SK-MEL-5 (cell line): ENCODE data around the gene TSPAN11. TPM values are rescaled to one million over a fixed set of nuclear protein-coding genes. Genes with fewer than 3 reads are reported as not detected.

Experiments
- DNase-seq: peaks from one replicate; pipeline ENCODE4 v3.0.0-alpha.2; 2016; ENCODE audit warnings: low read depth, low spot score
- in situ Hi-C: cut with HindIII; loops from 2 replicates; pipeline ENCODE4 v1.10.0; 2016; ENCODE audit warnings: low sequenced_read_pairs, high pct_unique_total_duplicates, low pct_unique_long_range_greater_than_20kb
- total RNA-seq: library from RNA; depleted of rRNA; stranded (reverse); fragments of >200 nt; shearing (Covaris generic); gene quantifications from 2 replicates; pipeline ENCODE4 v1.2.3, GENCODE V29; 2014

TSPAN11 gene
- total RNA-seq, 1 experiment from 2014 or later: not detected

DNA sequence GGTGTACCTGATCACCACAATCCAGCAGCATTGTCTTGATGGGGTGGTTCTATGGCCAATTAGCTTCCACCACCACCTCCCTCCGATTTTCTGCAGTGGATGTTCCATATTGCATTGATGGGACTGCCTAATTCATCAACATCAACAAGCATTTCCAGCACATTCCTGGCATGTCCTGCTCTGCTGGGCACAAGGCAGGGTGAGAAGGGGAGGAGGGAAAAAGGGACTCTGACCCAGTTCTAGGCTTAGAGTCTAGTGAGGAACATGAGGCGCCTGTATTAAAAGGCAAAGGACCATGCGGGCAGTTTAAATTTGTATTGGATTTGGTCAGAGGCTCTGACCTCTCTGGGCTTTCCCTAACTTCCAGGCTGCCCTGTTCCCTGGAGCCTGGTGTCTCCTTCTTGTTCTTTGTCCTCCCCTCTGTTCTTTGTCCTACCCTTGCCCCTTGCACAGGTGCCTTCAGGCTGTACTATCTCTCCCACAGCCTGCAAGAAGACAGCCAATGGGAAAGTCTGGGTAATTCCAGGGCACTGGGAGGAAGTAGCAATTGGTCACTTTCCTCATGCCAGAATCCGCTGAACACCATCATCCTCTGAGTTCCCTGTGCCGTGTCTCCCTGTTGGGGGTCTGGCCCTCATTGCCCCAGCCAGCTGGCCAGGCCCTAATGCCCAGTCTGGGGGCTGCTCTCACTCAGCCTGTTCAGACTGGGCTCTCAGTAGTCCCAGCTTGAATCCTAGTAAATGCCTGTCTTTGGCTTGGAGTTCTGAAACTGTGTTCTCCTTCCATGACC, 43.3 kb downstream of the TSPAN11 start:
- no peak for DNase-seq
- in situ Hi-C loops: no loop called here

DNA sequence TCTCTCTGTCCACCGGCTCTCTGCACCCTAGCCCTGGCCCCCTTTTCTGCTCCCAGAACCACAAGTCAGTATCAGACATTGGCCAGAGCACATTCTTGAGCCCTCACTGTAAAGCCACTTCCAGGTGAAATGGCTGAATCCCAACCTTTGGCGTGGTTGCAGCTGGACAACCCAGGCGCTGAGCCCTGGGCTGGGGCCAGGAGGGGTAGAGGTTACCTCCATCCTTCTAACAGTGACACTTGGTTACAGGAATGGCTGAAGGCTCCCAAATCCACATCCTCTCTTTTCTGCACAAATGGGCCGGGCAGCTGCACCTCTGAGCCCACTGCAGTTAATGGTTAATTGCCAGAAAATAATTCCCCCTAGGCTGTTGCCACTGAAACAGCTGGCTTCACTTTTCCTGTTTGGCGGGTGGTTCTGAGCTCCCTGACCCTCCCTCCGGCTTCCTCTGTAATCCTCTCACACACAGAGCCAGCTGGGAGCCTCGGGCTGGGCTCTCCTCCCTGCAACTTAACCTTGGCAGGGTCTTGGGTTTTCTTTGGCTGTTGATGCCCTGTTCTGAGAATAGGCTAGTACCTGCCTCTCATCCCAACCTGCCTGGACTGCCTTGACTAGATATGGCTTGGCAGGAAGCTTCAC, 44.1 kb downstream of the TSPAN11 start:
- no peak for DNase-seq
- in situ Hi-C loops: no loop called here

DNA sequence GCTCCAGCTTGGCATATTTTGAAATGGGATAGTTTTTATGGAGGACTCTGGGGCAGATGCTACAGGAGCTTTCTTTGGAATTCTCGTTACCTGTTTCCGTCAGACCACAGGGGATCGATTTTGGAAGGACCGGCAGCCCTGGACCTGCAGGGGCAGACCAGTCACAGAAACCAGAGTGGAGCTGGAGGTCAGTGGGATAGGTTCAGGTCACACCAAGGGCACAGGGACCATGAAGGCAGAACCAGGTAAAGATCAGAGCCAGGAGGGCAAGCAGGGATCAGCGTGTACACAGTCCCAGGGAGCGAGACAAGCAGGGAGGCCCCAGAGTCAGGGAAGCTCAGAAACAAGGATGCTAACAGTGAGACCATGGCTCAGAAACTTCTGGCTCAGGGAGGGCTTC, 45.5 kb downstream of the TSPAN11 start:
- in situ Hi-C loops: no loop called here
- DNase-seq: no peak

DNA sequence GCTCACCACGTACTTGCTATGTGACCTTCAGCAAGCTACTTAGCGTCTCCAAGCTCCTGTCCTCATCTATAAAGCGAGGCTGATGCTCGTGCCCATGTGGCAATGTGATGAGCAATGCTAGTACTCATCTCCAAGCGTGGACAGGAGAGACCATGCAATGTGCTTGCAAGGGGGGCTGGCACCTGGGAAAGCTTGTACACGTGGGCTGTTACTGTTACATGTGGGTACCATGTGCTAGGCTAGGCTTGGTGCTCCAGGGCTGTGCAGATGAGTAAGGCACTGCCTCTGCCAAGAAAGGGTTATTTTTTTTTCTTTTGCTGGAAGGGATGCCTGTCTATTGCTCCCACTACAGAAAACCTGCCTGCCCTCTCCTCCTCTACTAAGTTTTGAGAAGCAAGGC, 46.6 kb downstream of the TSPAN11 start:
- in situ Hi-C loops: no loop called here
- no peak for DNase-seq

DNA sequence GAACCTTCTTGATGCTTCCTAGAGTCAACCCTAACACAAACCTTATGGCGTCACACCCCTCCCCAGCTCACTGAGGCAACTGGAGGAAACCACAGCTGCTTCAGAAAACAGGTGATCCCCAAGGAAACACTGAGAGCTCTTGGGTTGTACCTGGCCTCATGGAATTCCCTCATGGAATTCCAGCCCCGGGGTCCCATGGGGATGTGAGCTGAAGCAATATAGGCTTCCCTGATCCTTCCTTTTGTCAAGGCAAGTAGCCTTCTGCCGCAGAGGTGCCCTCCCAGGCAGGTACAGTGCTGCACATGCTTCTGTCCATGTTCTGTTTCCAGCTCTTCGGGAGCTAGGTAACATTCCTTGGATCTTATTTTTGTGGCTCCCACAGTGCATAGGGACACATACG, 47.3 kb downstream of the TSPAN11 start:
- DNase-seq: no peak
- in situ Hi-C loops: no loop called here

DNA sequence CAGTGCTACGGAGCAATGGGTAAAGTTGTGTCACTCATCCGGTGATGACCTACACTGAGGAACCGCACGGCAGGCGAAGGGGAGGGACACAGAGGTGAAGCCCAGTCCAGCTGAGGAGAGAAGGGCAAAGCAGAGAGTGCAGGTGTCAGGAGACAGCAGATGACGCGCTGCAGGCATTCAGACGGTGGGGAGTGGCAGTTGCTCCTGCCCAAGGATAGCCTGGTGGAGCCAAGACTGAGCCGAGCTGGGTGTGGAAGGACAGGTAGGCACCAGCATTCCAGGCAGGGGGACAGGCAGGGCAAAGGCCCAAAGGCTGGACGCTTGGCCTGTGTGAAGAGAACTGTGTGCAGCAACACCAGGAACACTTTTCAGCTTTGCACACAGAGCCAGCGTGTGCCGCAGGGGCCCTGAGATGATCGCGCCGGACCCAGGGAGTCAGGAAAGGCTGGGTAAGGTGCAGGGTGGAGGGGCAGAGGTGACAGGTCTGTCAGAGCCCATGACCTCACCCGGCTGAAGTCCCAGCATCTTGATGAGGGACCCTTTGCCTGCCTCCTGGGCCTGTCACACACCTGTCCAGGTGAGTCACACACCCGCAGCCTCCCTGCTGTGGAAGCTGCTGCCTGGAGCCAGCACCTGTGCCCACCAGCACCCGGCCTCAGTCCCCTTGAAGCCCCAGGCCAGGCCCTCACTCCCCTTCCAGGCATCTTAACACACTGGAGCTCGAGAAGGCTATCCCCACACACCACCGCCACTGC, 48.4 kb downstream of the TSPAN11 start:
- in situ Hi-C loops: no loop called here
- DNase-seq: no peak

DNA sequence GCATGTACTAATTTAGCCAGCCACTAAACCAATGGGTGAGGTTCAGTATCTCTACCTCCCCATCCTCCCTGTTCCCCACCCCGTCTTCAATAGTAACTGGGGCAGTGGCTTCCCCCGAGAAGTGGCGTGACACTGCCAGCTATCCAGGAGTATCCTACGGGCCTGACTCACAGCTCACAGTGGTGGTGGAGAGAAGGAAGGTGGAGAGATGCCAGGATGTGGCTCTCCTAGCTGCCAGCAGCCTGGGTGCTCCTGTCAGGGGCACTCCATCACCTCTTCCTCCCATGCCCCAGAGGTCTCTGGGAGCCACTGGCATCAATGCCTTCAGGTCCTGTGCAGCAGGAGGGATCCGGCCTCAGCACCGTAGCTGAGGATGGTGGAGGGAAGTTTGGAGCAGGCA, 49.0 kb downstream of the TSPAN11 start:
- in situ Hi-C loops: no loop called here
- no peak for DNase-seq

DNA sequence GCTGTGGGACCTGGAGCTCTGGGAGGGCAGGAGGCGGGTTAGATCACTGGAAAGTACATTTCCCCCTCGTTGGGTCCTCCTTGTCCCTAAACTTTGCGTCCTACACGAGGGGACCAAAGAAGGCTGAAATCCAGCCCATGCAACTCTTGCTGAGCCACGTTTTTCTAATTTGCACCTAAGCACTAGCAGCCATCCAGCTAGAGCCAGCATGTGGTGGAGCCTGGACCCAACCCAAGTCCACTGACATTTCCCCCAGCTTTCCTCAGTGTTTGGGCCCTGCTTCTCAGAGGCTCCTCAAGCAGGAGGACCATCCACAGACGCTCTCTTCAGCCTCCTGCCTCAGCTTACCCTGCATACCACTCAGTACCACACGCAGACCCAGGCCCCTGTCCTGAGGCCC, 49.7 kb downstream of the TSPAN11 start:
- DNase-seq: no peak
- in situ Hi-C loops: no loop called here

DNA sequence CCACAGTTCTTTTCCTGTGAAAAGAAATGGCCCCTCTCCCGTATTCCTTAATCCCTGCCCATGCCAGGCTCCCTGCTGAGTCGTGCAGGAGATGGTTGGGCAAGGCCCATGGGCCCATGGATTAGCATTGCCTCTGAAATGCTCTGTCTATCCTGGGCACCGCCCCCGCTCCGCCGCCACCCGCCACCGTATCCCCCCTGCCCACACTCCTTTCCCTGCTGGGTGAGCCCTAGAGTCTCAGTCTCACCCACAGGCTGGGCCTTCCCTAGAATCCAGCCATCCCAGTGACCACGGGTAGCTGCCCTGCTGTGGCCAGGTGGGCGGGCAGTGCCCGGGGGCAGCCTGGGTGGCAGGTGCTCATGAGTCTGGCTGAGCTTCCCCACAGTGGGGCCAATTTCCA, 50.6 kb downstream of the TSPAN11 start:
- in situ Hi-C loops: no loop called here
- DNase-seq: no peak

DNA sequence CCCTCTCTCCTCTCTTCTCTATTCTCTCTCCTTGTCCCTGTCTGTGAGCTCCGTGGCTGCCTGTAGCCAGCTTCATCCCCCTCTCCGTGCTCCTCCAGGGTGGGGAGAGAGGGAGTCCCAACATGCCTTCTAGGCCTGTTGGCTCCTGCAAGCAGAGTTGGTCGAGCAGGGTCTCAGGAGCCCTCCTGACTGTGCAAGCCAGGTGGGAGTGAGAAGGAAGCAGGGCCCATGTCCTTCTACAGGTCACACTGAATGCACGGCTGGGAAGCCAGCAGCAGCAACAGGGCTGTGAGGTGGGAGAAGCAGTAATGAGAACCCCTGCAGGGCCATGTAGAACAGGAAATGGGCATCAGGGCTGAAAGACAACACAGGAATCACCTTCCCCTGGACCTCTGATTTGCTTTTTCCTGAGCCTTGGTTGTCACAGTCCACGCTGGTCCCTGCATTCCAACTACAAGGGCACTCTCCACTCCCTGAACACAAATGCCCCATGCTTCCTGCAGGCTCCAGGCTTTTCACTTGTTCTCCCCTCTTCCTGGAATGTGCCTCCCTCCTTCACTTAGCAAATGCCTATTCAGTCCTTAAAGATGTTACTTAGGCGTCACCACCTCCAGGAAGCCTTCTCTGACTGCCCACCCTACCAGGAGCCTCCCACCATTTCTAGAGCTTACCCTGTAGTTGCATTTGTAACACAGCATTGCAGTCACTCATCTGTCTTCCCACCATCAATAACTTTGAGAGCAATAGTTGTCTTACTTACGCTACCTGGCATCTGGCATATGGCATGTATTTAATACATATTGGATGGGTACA, 51.2 kb downstream of the TSPAN11 start:
- DNase-seq: no peak
- in situ Hi-C loops: no loop called here

DNA sequence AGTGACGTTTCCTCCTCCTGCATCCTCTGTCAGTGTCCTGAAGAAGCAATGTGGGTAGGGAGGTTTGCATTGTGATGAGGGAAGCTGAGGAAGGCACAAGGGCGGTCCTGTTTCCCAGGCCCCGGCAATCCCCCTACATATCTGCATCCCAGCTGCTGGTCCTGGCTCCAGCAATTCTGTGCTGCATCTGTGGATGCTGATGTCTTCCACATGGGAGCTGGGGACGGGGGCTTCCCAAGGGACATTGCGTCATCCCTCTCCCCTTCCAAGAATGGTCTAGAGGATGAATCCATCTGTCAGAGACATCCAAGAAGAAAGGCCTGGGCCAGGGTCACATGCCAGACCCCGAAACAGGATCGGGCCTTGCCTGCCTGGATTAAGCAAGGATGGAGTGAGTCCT, 52.1 kb downstream of the TSPAN11 start:
- no peak for DNase-seq
- in situ Hi-C loops: no loop called here

DNA sequence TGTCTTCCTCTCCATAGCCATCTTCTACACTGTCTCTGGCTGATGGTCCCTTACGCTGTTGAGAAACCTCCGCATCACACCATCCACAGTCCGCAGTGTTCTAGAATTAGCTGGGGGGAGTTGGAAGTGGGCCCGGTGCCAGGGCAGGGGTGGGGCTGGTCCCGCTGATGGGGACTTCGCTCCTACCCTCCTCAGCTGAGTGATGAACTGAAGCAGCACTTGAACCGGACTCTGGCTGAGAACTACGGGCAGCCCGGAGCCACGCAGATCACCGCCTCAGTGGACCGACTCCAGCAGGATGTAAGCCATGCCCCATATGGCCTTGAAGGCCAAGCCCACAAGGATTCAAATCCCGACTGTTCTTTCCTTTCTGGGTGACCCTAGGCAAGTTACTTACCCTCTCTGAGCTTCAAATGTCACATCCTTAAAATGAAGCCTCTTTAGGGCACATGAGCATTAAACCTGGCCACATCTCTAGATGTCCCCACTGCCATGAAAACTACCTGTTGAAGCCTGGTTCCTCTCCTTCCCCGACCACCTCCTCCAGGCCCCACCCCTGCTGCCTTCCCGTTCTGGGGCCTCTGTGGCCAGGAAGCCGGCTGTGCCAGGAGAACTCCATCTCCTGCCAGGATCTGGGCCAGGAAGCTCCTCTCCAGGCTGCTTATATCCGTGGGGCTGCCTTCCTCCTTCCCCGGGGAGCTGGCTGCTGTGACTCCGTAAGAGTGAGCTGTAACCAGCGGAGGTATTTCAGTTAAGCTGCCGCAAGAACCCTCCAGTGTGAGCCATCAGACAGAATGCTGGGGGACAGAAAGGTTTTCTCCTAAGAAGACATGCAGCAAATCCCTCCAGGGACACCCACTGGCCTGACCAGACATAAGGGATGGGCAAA, 53.1 kb downstream of the TSPAN11 start:
- DNase-seq: no peak
- in situ Hi-C loops: loop anchor here (10.0 kb wide), 1 partner anchor 135 kb away; no protein-coding TSS in a partner anchor

DNA sequence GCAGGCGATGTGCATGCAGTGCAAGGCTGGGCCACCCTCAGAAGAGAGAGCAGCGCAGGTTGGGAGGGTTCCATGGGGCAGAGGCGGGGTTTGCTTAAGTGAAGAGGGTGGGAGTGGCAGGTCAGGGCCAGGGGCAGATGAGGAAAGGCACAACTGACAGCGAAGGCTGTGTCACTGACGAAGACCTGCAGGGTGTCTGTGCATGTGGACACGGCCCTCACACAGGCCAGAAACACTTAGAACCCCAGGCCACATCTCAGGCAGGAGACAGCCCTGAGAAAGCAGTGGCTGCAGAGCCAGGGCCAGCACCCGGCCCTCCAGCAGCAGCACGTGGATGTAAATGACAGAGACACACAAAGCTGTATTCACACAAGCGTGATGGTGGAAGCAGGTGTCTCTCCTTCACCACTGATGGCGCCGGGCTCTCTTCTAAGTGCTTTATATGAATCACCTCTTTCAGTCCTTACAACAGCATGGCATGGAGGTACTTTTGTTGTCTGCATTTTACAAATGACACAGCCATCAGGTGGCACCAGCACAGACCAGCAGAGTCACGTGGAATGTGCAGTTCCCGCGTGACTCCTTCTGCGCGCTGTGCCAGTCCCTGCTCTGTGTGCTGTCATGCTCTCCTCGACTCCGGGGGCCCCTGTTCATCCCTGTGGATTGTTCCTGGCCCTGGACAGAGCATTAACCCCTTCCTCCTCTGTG, 54.6 kb downstream of the TSPAN11 start:
- in situ Hi-C loops: loop anchor here (10.0 kb wide), 1 partner anchor 136 kb away; no protein-coding TSS in a partner anchor
- no peak for DNase-seq

DNA sequence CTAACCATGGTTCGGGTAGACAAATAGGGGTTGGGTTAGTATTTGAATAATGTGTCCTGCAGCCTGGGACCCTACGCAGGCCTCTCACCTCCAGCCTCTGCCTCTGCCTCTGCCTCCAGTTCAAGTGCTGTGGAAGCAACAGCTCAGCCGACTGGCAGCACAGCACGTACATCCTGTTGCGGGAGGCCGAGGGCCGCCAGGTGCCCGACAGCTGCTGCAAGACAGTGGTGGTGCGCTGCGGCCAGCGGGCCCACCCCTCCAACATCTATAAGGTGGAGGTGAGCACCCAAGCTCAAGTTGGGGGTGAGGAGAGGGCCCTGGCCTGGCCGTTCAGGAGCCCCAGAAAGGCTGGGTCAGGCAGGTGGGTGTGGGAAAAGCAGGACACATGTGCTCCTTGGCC, 55.9 kb downstream of the TSPAN11 start:
- no peak for DNase-seq
- in situ Hi-C loops: loop anchor here (10.0 kb wide), 1 partner anchor 138 kb away; no protein-coding TSS in a partner anchor

DNA sequence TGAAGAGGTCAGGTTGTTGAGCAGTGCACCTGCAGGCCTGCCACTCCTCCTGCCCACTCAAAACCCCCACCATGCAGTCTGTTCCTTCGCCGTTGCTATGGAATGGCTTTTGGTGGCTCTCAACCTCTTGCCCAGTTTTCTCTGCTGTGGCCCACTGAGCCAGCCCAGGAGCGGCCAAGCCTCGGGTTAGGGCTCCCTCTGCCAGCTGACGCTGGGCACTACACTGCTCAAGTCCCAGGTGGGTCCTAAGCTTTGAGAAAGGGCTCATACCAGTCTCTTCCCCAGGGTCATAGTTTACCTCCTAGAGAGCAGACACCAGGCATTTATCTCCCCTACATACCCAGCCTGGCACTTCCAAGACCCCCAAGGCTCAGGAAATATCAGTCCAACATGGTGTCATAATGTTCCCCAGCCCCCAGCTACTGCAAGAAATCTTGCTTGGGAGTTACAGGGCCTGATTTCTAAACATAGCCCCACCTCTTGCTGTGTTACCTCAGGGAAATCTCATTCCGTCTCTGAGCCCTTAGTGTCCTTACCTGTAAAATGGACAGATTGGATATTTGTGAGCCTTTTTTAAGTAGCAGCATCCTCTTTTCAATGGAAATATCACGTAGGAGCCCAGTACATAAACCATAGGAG, 59.4 kb downstream of the TSPAN11 start:
- in situ Hi-C loops: loop anchor here (10.0 kb wide), 1 partner anchor 141 kb away; no protein-coding TSS in a partner anchor

DNA sequence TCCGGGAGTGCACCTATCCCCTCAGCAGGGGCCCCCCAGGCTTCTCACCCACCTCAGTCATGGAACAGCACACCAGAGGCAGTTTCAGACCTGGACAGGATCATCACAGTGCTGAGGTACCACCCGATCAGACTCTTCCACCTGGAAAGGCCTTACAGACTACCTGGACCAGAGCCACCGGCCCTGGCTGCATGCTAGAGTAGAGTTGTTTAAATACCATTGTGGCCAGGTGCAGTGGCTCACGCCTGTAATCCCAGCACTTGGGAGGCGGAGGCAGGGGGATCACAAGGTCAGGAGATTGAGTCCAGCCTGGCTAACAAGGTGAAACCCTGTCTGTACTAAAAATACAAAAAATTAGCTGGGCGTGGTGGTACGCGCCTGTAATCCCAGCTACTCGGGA, 61.5 kb downstream of the TSPAN11 start:
- in situ Hi-C loops: loop anchor here (10.0 kb wide), 1 partner anchor 143 kb away; no protein-coding TSS in a partner anchor
- no peak for DNase-seq

More for the DNA sequence above, 59.4 kb downstream of the TSPAN11 start:
- peak; percentile 74 for DNase-seq
